Lung (tissue), 12 donors: ENCODE results near the gene GPR153. TPM values are rescaled to one million over a fixed set of nuclear protein-coding genes. Genes with fewer than 3 reads are reported as not detected.

Experiments used
- ATAC-seq: fragments of 200-7000 bp; cut with Tn5 transposase; one replicate; pipeline ENCODE4 v1.9.1; 2020; ENCODE audit warnings: moderate number of reproducible peaks; ENCODE audit not compliant: insufficient read depth, low FRiP score
- DNase-seq, 3 donors: peaks; one replicate each; pipeline ENCODE4 v3.0.0-alpha.2; 2013 to 2017
- H3K27ac ChIP-seq, 2 donors: one replicate each; pipeline ENCODE4 v1.5.1; 2013; ENCODE audit warnings: mild to moderate bottlenecking in 2 of 2, moderate library complexity in 2 of 2, control low read depth in 1 of 2, inconsistent platforms in 1 of 2, low read depth in 1 of 2, low read length in 1 of 2
- H3K27me3 ChIP-seq, 3 donors: one replicate each; pipeline ENCODE4 v1.5.1; 2013; ENCODE audit warnings: low read length in 2 of 3; ENCODE audit not compliant: control insufficient read depth in 3 of 3, insufficient read depth in 3 of 3
- H3K36me3 ChIP-seq, 4 donors: one replicate each; pipeline ENCODE4 v1.5.1; 2013; ENCODE audit warnings: low read length in 4 of 4, mild to moderate bottlenecking in 1 of 4, moderate library complexity in 1 of 4; ENCODE audit not compliant: control insufficient read depth in 4 of 4, insufficient read depth in 4 of 4
- H3K4me1 ChIP-seq, 5 donors: one replicate each; pipeline ENCODE4 v1.5.1; 2013; ENCODE audit warnings: low read length in 5 of 5, mild to moderate bottlenecking in 2 of 5, moderate library complexity in 1 of 5; ENCODE audit not compliant: control insufficient read depth in 5 of 5, insufficient read depth in 5 of 5
- H3K4me3 ChIP-seq: one replicate; pipeline ENCODE4 v1.5.1; 2013; ENCODE audit warnings: mild to moderate bottlenecking, control low read depth, moderate library complexity
- H3K9ac ChIP-seq, 2 donors: one replicate each; pipeline ENCODE4 v1.5.1; 2013; ENCODE audit warnings: low read length in 2 of 2, control low read depth in 1 of 2; ENCODE audit not compliant: insufficient read depth in 1 of 2
- H3K9me3 ChIP-seq, 4 donors: one replicate each; pipeline ENCODE4 v1.5.1; 2013; ENCODE audit warnings: low read length in 3 of 4, mild to moderate bottlenecking in 1 of 4, moderate library complexity in 1 of 4; ENCODE audit not compliant: control insufficient read depth in 4 of 4, insufficient read depth in 3 of 4
- WGBS, 2 donors: extraction: QIAGEN DNeasy Blood & Tissue Kit; methylation state at CpG; one replicate each; pipeline ENCODE4 v1.1.7; 2013; 5-methylcytosine and 5-hydroxymethylcytosine counted together
- polyA plus RNA-seq, 2 donors: library from polyadenylated mRNA; stranded (reverse); fragments of 200-250 nt; gene quantifications; one replicate each; pipeline ENCODE4 v1.2.1, GENCODE V29; 2013
- total RNA-seq, 2 donors: library from RNA; depleted of rRNA in 1 of 2; stranded (reverse); fragments of >200 nt in 1 of 2; gene quantifications; one replicate each; pipeline ENCODE4 v1.2.1, GENCODE V29; 2014 to 2021
- TF ChIP-seq, protein P1 (sequence below): IDR thresholded peaks from 2 replicates; pipeline ENCODE4 v1.5.1; 2012; ENCODE audit warnings: mild to moderate bottlenecking; ENCODE audit errors: control extremely low read depth, extremely low read depth
- donor health status: control.
- donor health status: control.
- donor health status: Bipolar disorder and iron deficiency.
- donor health status: healthy.
- donor health status: DM: yes; HTN: yes; CAD: no.

GPR153 gene
- total and polyA plus RNA-seq, 4 donors, result 3.2 to 17.0 (median 6.2) TPM

DNA sequence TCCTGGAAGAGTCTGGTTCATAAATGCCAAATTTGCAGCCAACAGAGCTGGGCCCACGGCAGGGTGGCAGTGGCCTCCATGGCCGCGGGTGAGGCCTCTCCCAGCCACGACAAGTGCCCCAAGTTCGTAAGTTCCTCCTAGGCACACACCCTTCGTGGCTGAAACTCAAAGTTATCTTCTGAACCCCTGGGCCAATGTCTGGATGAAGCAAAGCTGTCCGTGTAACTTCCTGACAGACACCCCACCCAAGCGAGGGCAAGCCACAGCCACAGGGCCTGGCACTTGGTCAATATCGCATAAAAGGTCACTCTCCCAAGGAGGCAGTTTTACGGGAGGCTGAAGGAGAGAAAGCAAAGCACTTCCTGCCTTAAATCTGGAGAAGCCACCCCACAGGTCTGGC is 27.8 kb upstream of the GPR153 start:
- Histone ChIP-seq H3K4me3 (no peak overlapping the region), H3K36me3 (peaks cover 0 to 2% (median 0%) of the 10 kb centered on the region in 4 donors), H3K27ac (no peak overlapping the region), H3K9ac (peak overlapping the region in 1 of 2 donors; percentile 5), H3K9me3 (no peaks in the 10 kb centered on the region), H3K4me1 (peaks cover 0 to 30% (median 14%) of the 10 kb centered on the region in 5 donors), H3K27me3 (no peaks in the 10 kb centered on the region)
- no peak for ATAC-seq
- DNase-seq, result no peak
- TF ChIP-seq, protein P1, sequence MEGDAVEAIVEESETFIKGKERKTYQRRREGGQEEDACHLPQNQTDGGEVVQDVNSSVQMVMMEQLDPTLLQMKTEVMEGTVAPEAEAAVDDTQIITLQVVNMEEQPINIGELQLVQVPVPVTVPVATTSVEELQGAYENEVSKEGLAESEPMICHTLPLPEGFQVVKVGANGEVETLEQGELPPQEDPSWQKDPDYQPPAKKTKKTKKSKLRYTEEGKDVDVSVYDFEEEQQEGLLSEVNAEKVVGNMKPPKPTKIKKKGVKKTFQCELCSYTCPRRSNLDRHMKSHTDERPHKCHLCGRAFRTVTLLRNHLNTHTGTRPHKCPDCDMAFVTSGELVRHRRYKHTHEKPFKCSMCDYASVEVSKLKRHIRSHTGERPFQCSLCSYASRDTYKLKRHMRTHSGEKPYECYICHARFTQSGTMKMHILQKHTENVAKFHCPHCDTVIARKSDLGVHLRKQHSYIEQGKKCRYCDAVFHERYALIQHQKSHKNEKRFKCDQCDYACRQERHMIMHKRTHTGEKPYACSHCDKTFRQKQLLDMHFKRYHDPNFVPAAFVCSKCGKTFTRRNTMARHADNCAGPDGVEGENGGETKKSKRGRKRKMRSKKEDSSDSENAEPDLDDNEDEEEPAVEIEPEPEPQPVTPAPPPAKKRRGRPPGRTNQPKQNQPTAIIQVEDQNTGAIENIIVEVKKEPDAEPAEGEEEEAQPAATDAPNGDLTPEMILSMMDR, result no peak
- 66 to 76% methylated on average over 10 of the region's 10 CpGs for WGBS, 2 donors

GRCh38 chr1:6288026-6288425 is 27.1 kb upstream of the GPR153 start:
- no peaks in the 10 kb centered on the region for H3K9me3 ChIP-seq
- H3K4me3 ChIP-seq, result no peak overlapping the region
- WGBS, 2 donors, result 86% methylated on average over 14 of the region's 14 CpGs
- H3K36me3 ChIP-seq, result no peaks in the 10 kb centered on the region
- TF ChIP-seq, protein P1, result no peak
- peak overlapping the region in 1 of 2 donors; percentile 5 for H3K9ac ChIP-seq
- peak overlapping the region in 1 of 2 donors; percentile 27 for H3K27ac ChIP-seq
- H3K4me1 ChIP-seq, result peaks cover 0 to 30% (median 14%) of the 10 kb centered on the region in 5 donors
- ATAC-seq, result no peak
- no peaks in the 10 kb centered on the region for H3K27me3 ChIP-seq
- DNase-seq, result no peak

GRCh38 chr1:6287431-6287886 is 26.6 kb upstream of the GPR153 start:
- H3K4me3 ChIP-seq, result no peak overlapping the region
- H3K27me3 ChIP-seq, result no peaks in the 10 kb centered on the region
- no peaks in the 10 kb centered on the region for H3K9me3 ChIP-seq
- 63 to 84% methylated on average over 10 of the region's 10 CpGs for WGBS, 2 donors
- no peaks in the 10 kb centered on the region for H3K36me3 ChIP-seq
- DNase-seq (peak; percentile 52 to 91 (median 79)), ATAC-seq (no peak)
- peaks cover 0 to 30% (median 14%) of the 10 kb centered on the region in 5 donors for H3K4me1 ChIP-seq
- H3K9ac ChIP-seq, result no peak overlapping the region
- H3K27ac ChIP-seq, result no peak overlapping the region
- TF ChIP-seq, protein P1, result no peak

DNA sequence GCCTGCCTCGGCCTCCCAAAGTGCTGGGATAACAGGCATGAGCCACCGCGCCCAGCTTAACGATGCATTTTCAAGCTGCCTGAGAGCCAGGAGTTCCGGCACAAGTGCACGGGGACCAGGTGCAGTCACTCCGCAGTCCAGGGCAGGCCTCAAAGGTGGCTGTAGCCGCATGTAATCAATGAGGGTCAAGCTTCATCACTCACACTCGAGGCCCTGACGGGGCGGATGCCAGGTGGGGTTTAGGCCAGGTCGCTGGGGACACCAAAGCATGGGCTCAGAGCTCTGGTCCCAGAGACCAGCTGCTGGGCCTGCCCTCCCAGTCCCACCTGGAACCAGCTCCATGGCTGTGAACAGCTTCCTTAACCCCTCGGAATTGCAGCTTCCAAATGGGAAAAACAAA is 26.1 kb upstream of the GPR153 start:
- H3K27ac ChIP-seq, result no peak overlapping the region
- WGBS, 2 donors, result 64 to 78% methylated on average over 13 of the region's 13 CpGs
- no peak overlapping the region for H3K9ac ChIP-seq
- TF ChIP-seq, protein P1, result no peak
- peaks cover 0 to 27% (median 13%) of the 10 kb centered on the region in 5 donors for H3K4me1 ChIP-seq
- no peak overlapping the region for H3K4me3 ChIP-seq
- H3K36me3 ChIP-seq, result no peaks in the 10 kb centered on the region
- no peak for ATAC-seq
- H3K9me3 ChIP-seq, result no peaks in the 10 kb centered on the region
- no peak for DNase-seq
- no peaks in the 10 kb centered on the region for H3K27me3 ChIP-seq
